HG03457 (cell line): Measurements from ENCODE around the gene CACNA2D3.

ENCODE experiments used
- ATAC-seq: cut with Tn5 transposase; IDR thresholded peaks from one replicate; pipeline ENCODE4 v1.9.1; 2021; ENCODE audit warnings: moderate number of reproducible peaks; ENCODE audit not compliant: unreplicated experiment

CACNA2D3 gene

GRCh38 chr3:54213907-54214306, 91.6 kb downstream of the CACNA2D3 start:
- no peak for ATAC-seq

DNA sequence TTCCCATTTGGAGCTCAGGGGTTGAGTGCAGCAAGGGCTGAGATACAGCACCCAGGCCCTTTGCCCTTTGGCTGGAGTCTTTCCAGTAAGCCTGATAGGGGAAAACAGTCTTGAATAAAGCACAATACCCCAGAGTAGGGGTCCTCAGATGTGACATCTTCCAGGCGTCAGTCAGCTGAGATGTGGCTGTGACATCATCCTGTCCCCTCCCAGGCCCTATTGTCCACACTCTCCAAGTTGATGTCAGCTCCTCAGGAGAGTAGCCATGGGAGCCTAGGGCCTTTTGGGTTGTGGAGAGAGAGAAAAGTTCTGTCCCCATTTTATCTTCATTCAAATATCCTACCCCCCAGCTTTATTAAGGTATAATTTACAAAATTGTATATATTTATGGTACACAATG, 92.5 kb downstream of the CACNA2D3 start:
- ATAC-seq, result no peak

DNA sequence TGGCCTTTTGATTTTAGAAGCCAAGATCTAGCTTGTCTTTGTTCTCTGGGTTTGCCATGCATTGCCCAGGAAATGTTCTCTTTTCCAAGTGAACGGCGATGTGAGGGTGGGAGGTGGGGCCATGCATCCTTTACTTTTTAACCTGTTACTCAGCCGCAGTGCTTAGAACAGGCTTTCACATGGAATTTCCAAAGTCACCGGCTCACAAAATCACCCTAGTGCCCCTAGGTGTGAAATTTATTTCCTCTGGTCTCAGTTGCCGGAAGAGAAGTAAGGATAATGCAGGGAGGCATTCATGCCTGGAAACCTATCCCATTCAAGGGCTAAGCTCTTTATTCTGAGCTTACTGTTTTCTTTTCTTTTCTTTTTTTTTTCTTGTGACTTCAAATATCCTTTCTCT, 93.2 kb downstream of the CACNA2D3 start:
- no peak for ATAC-seq

DNA sequence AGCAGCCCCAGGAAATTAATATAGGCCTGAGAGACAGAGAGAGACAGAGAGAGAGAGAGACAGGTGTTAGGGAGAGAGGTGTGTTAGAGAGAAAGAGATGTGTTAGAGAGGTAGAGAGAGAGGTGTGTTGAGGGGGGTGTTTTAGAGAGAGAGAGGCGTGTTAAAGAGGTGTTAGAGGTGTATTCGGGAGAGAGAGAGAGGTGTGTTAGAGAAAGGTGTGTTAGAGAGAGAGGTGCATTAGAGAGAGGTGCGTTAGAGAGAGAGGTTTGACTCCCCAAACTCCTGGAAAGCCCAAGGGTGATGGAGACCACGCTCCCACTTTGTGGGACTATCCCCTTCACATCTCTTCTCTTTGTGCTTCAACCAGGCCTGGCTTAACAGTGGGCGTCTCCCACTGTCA, 95.5 kb downstream of the CACNA2D3 start:
- no peak for ATAC-seq

- no peak for ATAC-seq
Measured at GRCh38 chr3:54222316-54222715, 100.0 kb downstream of the CACNA2D3 start.

- ATAC-seq, result no peak
Measured at GRCh38 chr3:54223063-54223462, 100.7 kb downstream of the CACNA2D3 start.

GRCh38 chr3:54225841-54226528, 103.6 kb downstream of the CACNA2D3 start:
- ATAC-seq, result no peak

- ATAC-seq, result no peak
Measured at GRCh38 chr3:54228806-54229205, 106.5 kb downstream of the CACNA2D3 start.

GRCh38 chr3:54232618-54233017, 110.3 kb downstream of the CACNA2D3 start:
- ATAC-seq, result no peak

DNA sequence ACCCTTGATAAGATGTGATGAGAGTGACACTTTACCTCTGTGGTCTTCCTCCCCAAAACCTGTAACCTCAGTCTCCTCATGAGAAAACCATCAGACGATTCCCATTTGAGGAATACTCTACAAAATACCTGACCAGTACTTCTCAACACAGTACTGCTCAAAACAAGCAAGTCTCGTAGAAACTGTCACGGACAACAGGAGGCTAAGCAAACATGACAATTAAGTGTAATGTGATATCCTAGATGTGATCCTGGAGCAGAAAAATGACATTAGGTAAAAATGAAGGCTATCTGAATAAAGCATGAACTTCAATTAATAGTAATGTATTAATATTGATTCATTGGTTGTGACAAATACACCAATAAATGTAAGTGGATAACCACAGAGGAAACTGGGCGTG, 113.6 kb downstream of the CACNA2D3 start:
- ATAC-seq, result no peak

- no peak for ATAC-seq
Measured at GRCh38 chr3:54237109-54237508, 114.8 kb downstream of the CACNA2D3 start.

DNA sequence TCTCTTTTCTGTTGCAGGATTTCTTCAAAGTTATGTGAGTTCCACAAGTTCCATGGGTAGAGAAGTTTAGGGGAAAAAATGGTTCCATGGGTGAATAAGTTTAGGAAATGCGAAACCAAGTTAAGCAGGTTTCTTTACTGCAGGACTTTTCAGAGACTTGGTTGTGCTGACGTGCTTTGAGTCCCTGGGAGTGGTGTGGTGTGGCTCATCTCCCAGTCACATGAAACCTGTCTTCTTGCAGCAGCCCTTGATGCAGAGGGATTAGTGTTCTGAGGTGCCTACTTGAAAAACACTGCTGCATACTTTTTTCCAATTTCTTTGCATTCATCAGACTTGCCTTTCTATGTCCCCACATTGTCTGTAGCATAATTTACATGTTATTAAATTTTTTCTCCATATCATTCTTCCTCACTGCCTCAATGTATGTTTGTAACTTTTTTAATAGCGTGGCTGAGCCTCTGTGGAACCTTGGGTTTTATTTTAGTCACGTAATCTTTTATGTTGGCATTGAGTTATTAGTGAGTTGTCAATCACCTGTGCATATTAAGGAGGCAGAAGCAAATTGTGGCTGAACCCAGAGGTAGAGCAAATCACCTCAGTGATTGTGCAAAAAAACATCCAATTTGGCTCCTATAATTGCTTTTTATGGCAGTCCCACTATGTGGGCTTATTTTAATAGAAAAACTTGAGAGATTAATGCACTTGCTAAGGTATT, 115.6 kb downstream of the CACNA2D3 start:
- no peak for ATAC-seq

DNA sequence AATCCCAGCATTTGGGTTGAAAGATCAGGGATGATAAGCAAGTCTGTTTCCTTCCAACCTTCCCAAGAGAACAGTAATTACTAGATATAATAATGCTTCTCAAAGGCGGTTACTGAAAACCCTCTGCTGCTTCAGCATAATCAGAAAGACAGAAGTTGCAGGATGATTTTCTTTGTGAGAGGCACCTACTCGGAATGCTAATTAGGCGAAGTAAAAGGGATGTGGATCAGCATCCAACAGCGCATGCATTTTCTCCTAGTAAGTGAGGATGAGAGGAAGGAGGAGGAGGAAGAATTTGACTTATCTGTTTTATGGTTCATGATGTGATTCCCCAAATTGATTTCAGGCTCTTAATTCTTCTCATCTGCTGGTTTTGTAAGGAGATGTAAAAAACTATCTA, 118.0 kb downstream of the CACNA2D3 start:
- ATAC-seq, result no peak

DNA sequence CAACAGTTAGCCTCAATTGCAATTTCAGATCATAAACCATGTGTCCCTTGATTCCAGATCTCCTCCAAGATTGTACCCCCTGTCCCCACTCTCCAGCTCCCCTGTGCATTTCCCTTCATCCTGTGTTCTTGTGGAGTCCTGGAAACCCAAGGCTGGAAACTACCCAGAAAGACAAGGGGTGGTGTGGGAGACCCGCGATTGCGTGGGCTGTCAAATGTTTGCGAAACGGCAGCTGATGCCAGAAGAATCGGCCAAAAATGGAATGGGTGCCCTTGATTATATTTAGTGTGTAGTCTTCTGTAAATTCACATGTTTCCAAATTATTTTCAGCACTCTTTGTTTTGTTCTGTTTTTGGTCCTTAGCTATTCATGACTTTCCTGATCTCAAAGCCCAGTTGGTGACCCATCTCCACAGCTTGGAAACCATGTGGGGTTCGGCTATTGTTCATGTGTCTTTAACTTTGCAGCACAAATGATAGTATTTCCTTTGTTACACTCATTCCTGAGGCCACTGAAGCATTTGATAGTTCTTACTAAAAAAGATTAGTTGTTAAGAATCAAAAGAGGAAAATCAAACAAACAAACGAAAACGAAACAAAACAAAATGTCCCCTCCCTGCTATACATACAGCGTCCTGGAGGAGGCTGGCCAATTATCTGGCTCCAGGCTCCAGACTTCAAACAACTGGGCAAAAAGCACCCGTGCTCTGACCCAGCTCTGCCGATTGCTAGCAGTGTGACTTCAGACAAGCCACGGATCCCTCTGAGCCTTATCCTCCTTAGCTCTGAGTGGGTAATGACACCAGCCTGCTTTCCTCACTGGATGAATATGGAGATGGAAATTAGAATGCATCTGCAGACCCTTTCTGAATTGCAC, 120.9 kb downstream of the CACNA2D3 start:
- ATAC-seq, result no peak

GRCh38 chr3:54243960-54244682, 121.8 kb downstream of the CACNA2D3 start:
- ATAC-seq, result no peak

DNA sequence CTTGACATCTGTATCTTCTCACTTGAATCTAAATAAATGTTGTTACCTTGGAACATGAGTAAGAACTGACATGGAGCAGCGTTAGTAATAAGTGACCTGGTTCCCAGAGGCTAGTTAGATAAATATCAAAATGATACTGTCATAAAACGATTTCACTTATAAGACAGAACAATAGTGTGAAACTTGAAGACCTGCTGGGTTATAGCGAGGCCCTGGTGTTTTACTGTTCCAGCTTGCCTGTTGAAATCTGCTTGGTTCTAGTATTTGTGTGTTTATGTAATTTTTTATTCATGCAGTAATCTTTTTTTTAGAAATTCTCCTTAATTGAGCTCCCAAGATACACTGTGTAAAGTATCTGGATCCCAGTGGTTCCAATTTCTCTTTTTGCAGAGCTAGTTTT, 129.4 kb downstream of the CACNA2D3 start:
- no peak for ATAC-seq

GRCh38 chr3:54257125-54257720, 134.9 kb downstream of the CACNA2D3 start:
- ATAC-seq, result no peak

DNA sequence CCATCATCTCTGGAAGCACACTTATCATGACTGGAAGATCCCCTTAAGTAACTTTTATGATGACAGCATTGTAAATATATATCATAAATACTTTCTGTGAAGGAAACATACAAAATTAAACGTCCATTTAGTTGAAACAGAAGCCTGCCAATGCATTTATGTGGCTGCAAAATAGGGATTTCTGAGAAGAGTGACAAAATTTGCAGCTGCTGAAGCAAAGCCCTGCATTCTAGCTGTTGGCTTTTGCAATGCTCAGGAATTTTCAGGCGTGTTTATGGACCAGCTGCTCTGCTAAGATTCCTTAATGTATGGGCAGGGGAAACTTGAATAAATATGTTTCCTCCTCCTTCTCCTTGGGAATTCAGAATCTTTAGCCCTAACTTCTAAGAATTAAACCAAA, 137.3 kb downstream of the CACNA2D3 start:
- no peak for ATAC-seq

- ATAC-seq, result no peak
Measured at GRCh38 chr3:54261141-54261540, 138.8 kb downstream of the CACNA2D3 start.

DNA sequence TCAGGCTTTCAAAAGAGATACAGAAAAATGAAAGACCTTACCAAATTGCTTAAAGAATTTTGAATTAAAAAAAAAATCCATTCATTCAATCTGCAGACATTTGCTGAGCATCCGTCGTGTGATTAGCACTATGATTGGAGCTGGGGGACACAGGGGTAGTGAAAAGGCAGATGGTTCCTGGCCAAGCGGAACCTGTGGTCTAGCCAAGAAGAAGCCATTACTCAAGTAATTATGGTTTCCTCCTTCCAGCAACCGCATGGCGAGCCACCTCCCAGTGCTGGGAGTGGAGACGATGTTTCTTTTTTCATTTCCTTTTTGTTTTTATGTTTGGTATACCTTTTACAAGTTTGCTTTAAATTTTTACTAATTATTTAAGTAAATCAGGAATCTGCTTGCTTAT, 140.2 kb downstream of the CACNA2D3 start:
- no peak for ATAC-seq

DNA sequence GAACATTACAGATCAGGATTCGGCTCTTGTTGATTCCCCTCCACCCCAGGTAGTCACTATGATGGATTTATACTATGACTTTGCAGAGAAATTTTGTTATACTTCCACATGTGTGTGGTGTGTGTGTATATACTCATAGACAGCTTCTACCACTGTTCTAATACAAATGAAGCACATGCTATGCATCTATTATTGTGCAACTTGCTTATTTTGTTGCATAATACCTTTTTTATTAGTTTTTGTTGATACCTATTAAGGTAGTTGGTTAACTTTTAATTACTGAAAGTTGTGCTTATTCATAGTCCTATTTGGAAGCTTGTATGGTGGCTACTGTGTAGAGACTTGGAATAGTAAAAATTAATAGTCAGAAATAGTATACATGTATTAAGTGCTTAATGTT, 140.6 kb downstream of the CACNA2D3 start:
- ATAC-seq, result no peak
